Measurements from ENCODE around the gene CDH4. TPM values are rescaled to one million over a fixed set of nuclear protein-coding genes. Genes with fewer than 3 reads are reported as not detected.
A peak's percentile ranks its signal among the peaks of the same experiment; 100 is the strongest.

Gene CDH4
- total and polyA plus RNA-seq, 9 donors, result 0.12 to 4.4 (median 0.36) TPM

GRCh38 chr20:61898405-61898804 lies 646.3 kb downstream of the CDH4 start:
- no peak for DNase-seq
- 71 to 88% (median 87%) methylated on average over 7 to 8 of the region's 8 CpGs for WGBS, 3 donors
- intact Hi-C loops (cut with DNase I), result loop anchor here in 3 of 4 donors (10.0 kb wide), 1 partner anchor 1844 kb away; no protein-coding TSS in a partner anchor
- Histone ChIP-seq H3K4me1 (ENCODE audit: insufficient read depth) (peaks cover 6% of the 10 kb centered on the region), H3K27ac (no peak overlapping the region), H3K9me3 (no peaks in the 10 kb centered on the region), H3K36me3 (no peaks in the 10 kb centered on the region), H3K4me3 (no peak overlapping the region), H3K27me3 (no peaks in the 10 kb centered on the region)
- TF ChIP-seq CTCF (IDR thresholded peaks at IDR 0.05) (no peak), EP300 (IDR thresholded peaks at IDR 0.05) (no peak), POLR2A (IDR thresholded peaks at IDR 0.05) (no peak)

- TF ChIP-seq POLR2A (IDR thresholded peaks at IDR 0.05) (no peak), CTCF (IDR thresholded peaks at IDR 0.05) (no peak)
- Histone ChIP-seq H3K9me3 (no peaks in the 10 kb centered on the region), H3K27ac (peak overlapping the region in 1 of 2 donors; percentile 25), H3K4me3 (no peak overlapping the region), H3K36me3 (no peaks in the 10 kb centered on the region), H3K27me3 (no peaks in the 10 kb centered on the region), H3K4me1 (ENCODE audit: insufficient read depth) (peaks cover 6% of the 10 kb centered on the region)
- intact Hi-C loops (cut with DNase I), result no loop called here
- WGBS, 3 donors, result 4 to 9% (median 4%) methylated on average over 24 to 29 of the region's 29 CpGs
- DNase-seq, result peak; percentile 78 to 93 (median 84)
Measured at GRCh38 chr20:61900011-61900944, 648.2 kb downstream of the CDH4 start.

GRCh38 chr20:61900945-61901293 lies 648.9 kb downstream of the CDH4 start:
- 24 to 35% (median 26%) methylated on average over 4 of the region's 4 CpGs for WGBS, 3 donors
- H3K36me3 ChIP-seq, result no peaks in the 10 kb centered on the region
- no peaks in the 10 kb centered on the region for H3K9me3 ChIP-seq
- no peak for TF ChIP-seq EP300 (IDR thresholded peaks at IDR 0.05)
- TF ChIP-seq CTCF (IDR thresholded peaks at IDR 0.05), result no peak
- TF ChIP-seq POLR2A (IDR thresholded peaks at IDR 0.05), result no peak
- peaks cover 6% of the 10 kb centered on the region for H3K4me1 ChIP-seq (ENCODE audit: insufficient read depth)
- DNase-seq, result no peak
- no peak overlapping the region for H3K4me3 ChIP-seq
- H3K27ac ChIP-seq, result no peak overlapping the region
- intact Hi-C loops (cut with DNase I), result no loop called here
- no peaks in the 10 kb centered on the region for H3K27me3 ChIP-seq

- intact Hi-C loops (cut with DNase I), result no loop called here
- Histone ChIP-seq H3K27ac (no peak overlapping the region), H3K4me3 (no peak overlapping the region), H3K27me3 (no peaks in the 10 kb centered on the region), H3K9me3 (no peaks in the 10 kb centered on the region), H3K36me3 (no peaks in the 10 kb centered on the region), H3K4me1 (ENCODE audit: insufficient read depth) (peaks cover 6% of the 10 kb centered on the region)
- DNase-seq, result no peak
- TF ChIP-seq CTCF (IDR thresholded peaks at IDR 0.05), result no peak
- TF ChIP-seq POLR2A (IDR thresholded peaks at IDR 0.05), result no peak
- TF ChIP-seq EP300 (IDR thresholded peaks at IDR 0.05), result no peak
- WGBS, 3 donors, result 73 to 83% (median 83%) methylated on average over 35 of the region's 35 CpGs
Measured at GRCh38 chr20:61901392-61902220, 649.5 kb downstream of the CDH4 start.

All from ovary (tissue), 9 donors.